Measurements from ENCODE around the gene EVX2. TPM values are rescaled to one million over a fixed set of nuclear protein-coding genes. Genes with fewer than 3 reads are reported as not detected.
A peak's percentile ranks its signal among the peaks of the same experiment; 100 is the strongest.

EVX2 gene
- total and polyA plus RNA-seq, 4 donors: not detected

- Histone ChIP-seq H3K27ac (ENCODE audit: low read depth in 1 of 2, low read length in 1 of 2) (no peak overlapping the region), H3K4me1 (ENCODE audit: control insufficient read depth in 5 of 5, insufficient read depth in 5 of 5, low read length in 5 of 5) (peaks cover 0 to 22% (median 7%) of the 10 kb centered on the region in 5 donors), H3K4me3 (no peak overlapping the region), H3K36me3 (ENCODE audit: control insufficient read depth in 4 of 4, insufficient read depth in 4 of 4, low read length in 4 of 4) (no peaks in the 10 kb centered on the region), H3K9ac (ENCODE audit: insufficient read depth in 1 of 2, low read length in 2 of 2) (no peak overlapping the region), H3K27me3 (ENCODE audit: control insufficient read depth in 3 of 3, insufficient read depth in 3 of 3, low read length in 2 of 3) (peaks cover 13 to 94% (median 92%) of the 10 kb centered on the region in 3 donors), H3K9me3 (ENCODE audit: control insufficient read depth in 4 of 4, insufficient read depth in 3 of 4, low read length in 3 of 4) (peaks cover 0 to 22% (median 0%) of the 10 kb centered on the region in 4 donors)
- no peak for TF ChIP-seq CTCF (IDR thresholded peaks at IDR 0.05; ENCODE audit: control extremely low read depth, extremely low read depth)
- no peak for ATAC-seq (ENCODE audit: insufficient read depth, low FRiP score)
- WGBS, 2 donors: 4 to 9% methylated on average over 58 to 68 of the region's 68 CpGs
- DNase-seq: peak in 1 of 3 donors; percentile 51
Observed at GRCh38 chr2:176080540-176081375, 3.0 kb downstream of the EVX2 start.

- no peak for TF ChIP-seq CTCF (IDR thresholded peaks at IDR 0.05; ENCODE audit: control extremely low read depth, extremely low read depth)
- Histone ChIP-seq H3K27me3 (ENCODE audit: control insufficient read depth in 3 of 3, insufficient read depth in 3 of 3, low read length in 2 of 3) (peaks cover 14 to 94% (median 92%) of the 10 kb centered on the region in 3 donors), H3K9ac (ENCODE audit: insufficient read depth in 1 of 2, low read length in 2 of 2) (no peak overlapping the region), H3K36me3 (ENCODE audit: control insufficient read depth in 4 of 4, insufficient read depth in 4 of 4, low read length in 4 of 4) (no peaks in the 10 kb centered on the region), H3K4me1 (ENCODE audit: control insufficient read depth in 5 of 5, insufficient read depth in 5 of 5, low read length in 5 of 5) (peaks cover 0 to 14% (median 7%) of the 10 kb centered on the region in 5 donors), H3K9me3 (ENCODE audit: control insufficient read depth in 4 of 4, insufficient read depth in 3 of 4, low read length in 3 of 4) (peaks cover 0 to 22% (median 0%) of the 10 kb centered on the region in 4 donors), H3K27ac (ENCODE audit: low read depth in 1 of 2, low read length in 1 of 2) (no peak overlapping the region), H3K4me3 (no peak overlapping the region)
- 0 to 3% methylated on average over 35 to 86 of the region's 86 CpGs for WGBS, 2 donors
- ATAC-seq (ENCODE audit: insufficient read depth, low FRiP score): no peak
- DNase-seq: peak; percentile 67 to 80 (median 74)
Observed at GRCh38 chr2:176079831-176080539, 3.8 kb downstream of the EVX2 start.

- 8% methylated on average over 30 of the region's 30 CpGs for WGBS, 2 donors
- Histone ChIP-seq H3K27ac (ENCODE audit: low read depth in 1 of 2, low read length in 1 of 2) (no peak overlapping the region), H3K9me3 (ENCODE audit: control insufficient read depth in 4 of 4, insufficient read depth in 3 of 4, low read length in 3 of 4) (peaks cover 0 to 23% (median 0%) of the 10 kb centered on the region in 4 donors), H3K27me3 (ENCODE audit: control insufficient read depth in 3 of 3, insufficient read depth in 3 of 3, low read length in 2 of 3) (peaks cover 17 to 94% (median 92%) of the 10 kb centered on the region in 3 donors), H3K36me3 (ENCODE audit: control insufficient read depth in 4 of 4, insufficient read depth in 4 of 4, low read length in 4 of 4) (no peaks in the 10 kb centered on the region), H3K9ac (ENCODE audit: insufficient read depth in 1 of 2, low read length in 2 of 2) (no peak overlapping the region), H3K4me3 (no peak overlapping the region), H3K4me1 (ENCODE audit: control insufficient read depth in 5 of 5, insufficient read depth in 5 of 5, low read length in 5 of 5) (peaks cover 0 to 10% (median 7%) of the 10 kb centered on the region in 5 donors)
- ATAC-seq (ENCODE audit: insufficient read depth, low FRiP score) (no peak), DNase-seq (peak; percentile 19 to 44 (median 23))
- TF ChIP-seq CTCF (IDR thresholded peaks at IDR 0.05; ENCODE audit: control extremely low read depth, extremely low read depth): no peak
Observed at GRCh38 chr2:176079285-176079830, 4.4 kb downstream of the EVX2 start.
